Lung (tissue), 12 donors: Measurements from ENCODE around the gene WDR20. TPM values are rescaled to one million over a fixed set of nuclear protein-coding genes. Genes with fewer than 3 reads are reported as not detected.

ENCODE experiments used
- ATAC-seq: fragments of 200-7000 bp; cut with Tn5 transposase; one replicate; pipeline ENCODE4 v1.9.1; 2020; ENCODE audit warnings: moderate number of reproducible peaks; ENCODE audit not compliant: insufficient read depth, low FRiP score
- DNase-seq, 3 donors: peaks; one replicate each; pipeline ENCODE4 v3.0.0-alpha.2; 2013 to 2017
- H3K27ac ChIP-seq, 2 donors: one replicate each; pipeline ENCODE4 v1.5.1; 2013; ENCODE audit warnings: mild to moderate bottlenecking in 2 of 2, moderate library complexity in 2 of 2, control low read depth in 1 of 2, inconsistent platforms in 1 of 2, low read depth in 1 of 2, low read length in 1 of 2
- H3K27me3 ChIP-seq, 3 donors: one replicate each; pipeline ENCODE4 v1.5.1; 2013; ENCODE audit warnings: low read length in 2 of 3; ENCODE audit not compliant: control insufficient read depth in 3 of 3, insufficient read depth in 3 of 3
- H3K36me3 ChIP-seq, 4 donors: one replicate each; pipeline ENCODE4 v1.5.1; 2013; ENCODE audit warnings: low read length in 4 of 4, mild to moderate bottlenecking in 1 of 4, moderate library complexity in 1 of 4; ENCODE audit not compliant: control insufficient read depth in 4 of 4, insufficient read depth in 4 of 4
- H3K4me1 ChIP-seq, 5 donors: one replicate each; pipeline ENCODE4 v1.5.1; 2013; ENCODE audit warnings: low read length in 5 of 5, mild to moderate bottlenecking in 2 of 5, moderate library complexity in 1 of 5; ENCODE audit not compliant: control insufficient read depth in 5 of 5, insufficient read depth in 5 of 5
- H3K4me3 ChIP-seq: one replicate; pipeline ENCODE4 v1.5.1; 2013; ENCODE audit warnings: mild to moderate bottlenecking, control low read depth, moderate library complexity
- H3K9ac ChIP-seq, 2 donors: one replicate each; pipeline ENCODE4 v1.5.1; 2013; ENCODE audit warnings: low read length in 2 of 2, control low read depth in 1 of 2; ENCODE audit not compliant: insufficient read depth in 1 of 2
- H3K9me3 ChIP-seq, 4 donors: one replicate each; pipeline ENCODE4 v1.5.1; 2013; ENCODE audit warnings: low read length in 3 of 4, mild to moderate bottlenecking in 1 of 4, moderate library complexity in 1 of 4; ENCODE audit not compliant: control insufficient read depth in 4 of 4, insufficient read depth in 3 of 4
- WGBS, 2 donors: extraction: QIAGEN DNeasy Blood & Tissue Kit; methylation state at CpG; one replicate each; pipeline ENCODE4 v1.1.7; 2013; 5-methylcytosine and 5-hydroxymethylcytosine counted together
- polyA plus RNA-seq, 2 donors: library from polyadenylated mRNA; stranded (reverse); fragments of 200-250 nt; gene quantifications; one replicate each; pipeline ENCODE4 v1.2.1, GENCODE V29; 2013
- total RNA-seq, 2 donors: library from RNA; depleted of rRNA in 1 of 2; stranded (reverse); fragments of >200 nt in 1 of 2; gene quantifications; one replicate each; pipeline ENCODE4 v1.2.1, GENCODE V29; 2014 to 2021
- TF ChIP-seq, protein P1 (sequence below): IDR thresholded peaks from 2 replicates; pipeline ENCODE4 v1.5.1; 2012; ENCODE audit warnings: mild to moderate bottlenecking; ENCODE audit errors: control extremely low read depth, extremely low read depth
- donor health status: control.
- donor health status: control.
- donor health status: Bipolar disorder and iron deficiency.
- donor health status: healthy.
- donor health status: DM: yes; HTN: yes; CAD: no.

The WDR20 gene
- total and polyA plus RNA-seq, 4 donors: 10.3 to 30.7 (median 19.7) TPM

DNA sequence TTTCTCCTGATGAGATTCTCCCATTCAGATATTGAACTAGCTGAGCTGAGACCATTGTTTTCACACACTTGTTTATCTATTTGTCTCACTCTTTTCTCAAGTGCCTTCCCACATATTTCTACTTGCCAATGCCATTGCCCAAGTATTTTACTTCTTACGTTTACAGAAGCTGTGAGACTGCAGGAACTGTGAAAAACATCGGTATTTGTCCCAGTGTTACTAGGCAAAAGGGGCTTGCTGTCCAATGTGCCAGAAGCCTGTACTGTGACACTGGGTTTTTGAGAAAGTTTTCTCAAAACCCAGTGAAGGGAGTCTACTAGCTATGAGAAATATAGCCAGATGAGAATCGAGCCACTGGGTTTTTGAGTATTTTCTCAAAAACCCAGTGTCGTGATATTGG, 37.5 kb downstream of the WDR20 start:
- TF ChIP-seq, protein P1, sequence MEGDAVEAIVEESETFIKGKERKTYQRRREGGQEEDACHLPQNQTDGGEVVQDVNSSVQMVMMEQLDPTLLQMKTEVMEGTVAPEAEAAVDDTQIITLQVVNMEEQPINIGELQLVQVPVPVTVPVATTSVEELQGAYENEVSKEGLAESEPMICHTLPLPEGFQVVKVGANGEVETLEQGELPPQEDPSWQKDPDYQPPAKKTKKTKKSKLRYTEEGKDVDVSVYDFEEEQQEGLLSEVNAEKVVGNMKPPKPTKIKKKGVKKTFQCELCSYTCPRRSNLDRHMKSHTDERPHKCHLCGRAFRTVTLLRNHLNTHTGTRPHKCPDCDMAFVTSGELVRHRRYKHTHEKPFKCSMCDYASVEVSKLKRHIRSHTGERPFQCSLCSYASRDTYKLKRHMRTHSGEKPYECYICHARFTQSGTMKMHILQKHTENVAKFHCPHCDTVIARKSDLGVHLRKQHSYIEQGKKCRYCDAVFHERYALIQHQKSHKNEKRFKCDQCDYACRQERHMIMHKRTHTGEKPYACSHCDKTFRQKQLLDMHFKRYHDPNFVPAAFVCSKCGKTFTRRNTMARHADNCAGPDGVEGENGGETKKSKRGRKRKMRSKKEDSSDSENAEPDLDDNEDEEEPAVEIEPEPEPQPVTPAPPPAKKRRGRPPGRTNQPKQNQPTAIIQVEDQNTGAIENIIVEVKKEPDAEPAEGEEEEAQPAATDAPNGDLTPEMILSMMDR: no peak
- H3K4me3 ChIP-seq: no peak overlapping the region
- WGBS, 2 donors: 87 to 90% methylated on average over 4 of the region's 4 CpGs
- H3K27me3 ChIP-seq: no peaks in the 10 kb centered on the region
- DNase-seq (no peak), ATAC-seq (no peak)
- no peaks in the 10 kb centered on the region for H3K9me3 ChIP-seq
- peaks cover 0 to 3% (median under 1%) of the 10 kb centered on the region in 4 donors for H3K36me3 ChIP-seq
- H3K27ac ChIP-seq: no peak overlapping the region
- H3K9ac ChIP-seq: no peak overlapping the region
- H3K4me1 ChIP-seq: peaks cover 0 to 21% (median 0%) of the 10 kb centered on the region in 5 donors

DNA sequence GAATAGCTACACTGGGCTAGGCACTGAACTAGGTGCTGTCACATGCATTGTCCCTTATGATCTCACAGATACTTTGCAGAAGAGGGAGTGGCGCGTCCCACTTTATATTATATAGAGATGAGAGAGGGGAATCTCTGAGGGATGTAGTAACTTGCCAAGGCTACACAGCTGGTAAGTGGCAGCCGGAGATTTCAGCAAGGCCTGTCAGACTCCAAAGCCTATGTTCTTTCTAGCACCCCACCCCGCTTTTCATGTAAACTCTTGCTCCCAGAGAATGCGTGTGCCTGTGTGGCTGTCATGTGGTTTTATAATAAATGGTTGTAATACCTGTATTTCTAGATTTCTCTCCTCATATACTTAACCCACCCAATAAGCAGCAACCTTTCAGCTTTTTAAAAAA, 39.1 kb downstream of the WDR20 start:
- Histone ChIP-seq H3K9ac (no peak overlapping the region), H3K27me3 (no peaks in the 10 kb centered on the region), H3K27ac (no peak overlapping the region), H3K4me3 (no peak overlapping the region), H3K9me3 (no peaks in the 10 kb centered on the region), H3K36me3 (peaks cover 0 to 3% (median under 1%) of the 10 kb centered on the region in 4 donors), H3K4me1 (peaks cover 0 to 32% (median 3%) of the 10 kb centered on the region in 5 donors)
- ATAC-seq (no peak), DNase-seq (peak in 1 of 3 donors; percentile 13)
- WGBS, 2 donors: 92 to 94% methylated on average over 5 of the region's 5 CpGs
- TF ChIP-seq, protein P1: no peak

DNA sequence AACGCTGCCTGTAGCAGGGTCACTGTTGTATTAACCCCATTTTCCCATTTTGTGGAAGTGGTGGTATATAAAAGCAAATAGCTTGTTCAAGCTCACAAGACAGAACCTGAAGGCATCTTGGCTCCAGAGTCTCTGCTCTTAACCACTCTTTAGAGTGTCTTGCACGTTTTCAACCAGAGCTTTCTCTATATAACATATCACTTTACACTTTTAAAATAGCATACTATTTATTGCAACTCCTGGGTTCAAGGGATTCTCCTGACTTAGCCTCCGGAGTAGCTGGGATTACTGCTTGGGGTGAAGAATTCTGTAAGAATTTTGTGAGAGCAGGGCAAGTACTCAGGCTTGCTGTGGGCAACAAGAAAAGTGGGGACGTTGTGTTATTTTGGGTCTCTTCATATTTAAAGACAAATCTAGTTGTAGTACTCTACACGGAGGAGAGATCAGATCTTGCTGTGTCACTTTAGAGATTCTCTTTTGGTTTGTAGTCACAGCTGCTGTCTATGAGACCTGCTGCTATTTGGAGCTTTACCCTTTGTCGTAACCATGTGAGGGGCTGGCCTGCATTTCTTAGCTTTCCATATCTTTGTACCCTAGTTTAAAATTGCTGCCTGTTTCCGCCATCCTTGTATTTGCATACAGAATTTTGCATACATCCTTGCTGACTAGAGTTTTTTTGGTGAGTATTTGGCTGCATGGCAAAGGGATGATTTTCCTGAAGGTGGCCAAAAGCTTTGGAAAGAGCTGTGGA, 40.7 kb downstream of the WDR20 start:
- H3K4me3 ChIP-seq: no peak overlapping the region
- TF ChIP-seq, protein P1: no peak

More for the DNA sequence above, 40.7 kb downstream of the WDR20 start:
- Histone ChIP-seq H3K36me3 (peaks cover 0 to 3% (median under 1%) of the 10 kb centered on the region in 4 donors), H3K4me1 (peaks cover 0 to 32% (median 5%) of the 10 kb centered on the region in 5 donors), H3K27me3 (no peaks in the 10 kb centered on the region), H3K9me3 (no peaks in the 10 kb centered on the region), H3K27ac (no peak overlapping the region), H3K9ac (no peak overlapping the region)
- WGBS, 2 donors: 74 to 79% methylated on average over 7 of the region's 7 CpGs
- no peak for DNase-seq
- no peak for ATAC-seq
